HG03196 (cell line): ENCODE results near the gene BMP8B.

ENCODE experiments used
- ATAC-seq: cut with Tn5 transposase; IDR thresholded peaks from one replicate; pipeline ENCODE4 v1.9.1; 2021; ENCODE audit not compliant: unreplicated experiment

BMP8B gene

GRCh38 chr1:39727932-39728317, 60.7 kb downstream of the BMP8B start:
- no peak for ATAC-seq

DNA sequence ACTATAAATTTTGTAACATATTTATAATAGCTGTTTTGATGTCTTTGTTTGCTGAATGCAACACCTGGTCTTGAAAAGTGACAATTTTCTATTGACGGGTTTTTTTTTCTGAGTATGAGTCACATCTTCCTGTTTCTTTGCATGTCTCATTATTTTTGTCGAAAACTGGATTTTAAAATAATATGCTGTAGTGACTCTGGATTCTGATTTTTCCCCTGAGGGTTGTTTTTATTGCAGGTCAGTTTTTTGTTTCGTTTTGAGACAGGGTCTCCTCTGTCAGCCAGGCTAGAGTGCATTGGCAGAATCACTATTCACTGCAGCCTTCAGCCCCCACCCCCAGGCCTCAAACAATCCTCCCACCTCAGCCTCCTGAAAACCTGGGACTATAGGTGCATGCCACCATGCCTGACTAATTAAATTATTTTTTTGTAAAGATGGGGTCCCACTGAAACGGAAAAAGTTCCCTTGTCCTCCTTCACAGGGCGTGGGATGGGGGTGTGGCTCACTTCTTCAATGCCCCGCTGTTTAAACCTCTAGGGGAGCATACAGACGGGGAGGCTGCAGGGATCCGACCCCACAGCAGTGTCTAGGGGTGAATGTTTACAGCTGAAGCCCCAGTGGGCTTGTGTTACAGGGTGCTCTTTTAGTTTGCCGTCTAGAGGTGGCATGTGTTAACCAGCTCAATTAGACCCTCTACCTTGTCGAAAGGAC, 61.3 kb downstream of the BMP8B start:
- ATAC-seq: no peak

GRCh38 chr1:39726600-39726999, 62.1 kb downstream of the BMP8B start:
- ATAC-seq: no peak

GRCh38 chr1:39722495-39722894, 66.2 kb downstream of the BMP8B start:
- no peak for ATAC-seq

DNA sequence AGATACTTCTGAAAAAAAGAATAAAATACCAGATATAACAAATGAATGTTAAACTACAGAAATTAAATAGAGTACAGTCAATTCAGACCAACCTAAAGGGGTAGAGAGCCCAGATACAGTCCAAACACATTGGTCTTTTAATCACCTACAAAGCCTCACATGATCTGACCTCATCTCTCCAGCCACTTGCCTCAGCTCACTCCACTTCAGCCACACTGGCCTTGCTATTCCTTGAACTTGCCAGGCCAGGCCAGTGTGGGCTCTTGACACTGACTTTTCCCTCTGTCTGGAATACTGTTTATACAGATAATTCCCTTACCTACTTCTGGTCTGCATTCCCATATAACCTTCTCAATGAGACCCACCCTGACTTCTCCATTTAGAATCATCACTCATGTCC, 67.0 kb downstream of the BMP8B start:
- ATAC-seq: no peak

- ATAC-seq: no peak
Observed at GRCh38 chr1:39720094-39720999, 68.3 kb downstream of the BMP8B start.

GRCh38 chr1:39717809-39718208, 70.9 kb downstream of the BMP8B start:
- ATAC-seq: no peak

- no peak for ATAC-seq
Observed at GRCh38 chr1:39713557-39713956, 75.1 kb downstream of the BMP8B start.

GRCh38 chr1:39711966-39712340, 76.7 kb downstream of the BMP8B start:
- ATAC-seq: no peak

DNA sequence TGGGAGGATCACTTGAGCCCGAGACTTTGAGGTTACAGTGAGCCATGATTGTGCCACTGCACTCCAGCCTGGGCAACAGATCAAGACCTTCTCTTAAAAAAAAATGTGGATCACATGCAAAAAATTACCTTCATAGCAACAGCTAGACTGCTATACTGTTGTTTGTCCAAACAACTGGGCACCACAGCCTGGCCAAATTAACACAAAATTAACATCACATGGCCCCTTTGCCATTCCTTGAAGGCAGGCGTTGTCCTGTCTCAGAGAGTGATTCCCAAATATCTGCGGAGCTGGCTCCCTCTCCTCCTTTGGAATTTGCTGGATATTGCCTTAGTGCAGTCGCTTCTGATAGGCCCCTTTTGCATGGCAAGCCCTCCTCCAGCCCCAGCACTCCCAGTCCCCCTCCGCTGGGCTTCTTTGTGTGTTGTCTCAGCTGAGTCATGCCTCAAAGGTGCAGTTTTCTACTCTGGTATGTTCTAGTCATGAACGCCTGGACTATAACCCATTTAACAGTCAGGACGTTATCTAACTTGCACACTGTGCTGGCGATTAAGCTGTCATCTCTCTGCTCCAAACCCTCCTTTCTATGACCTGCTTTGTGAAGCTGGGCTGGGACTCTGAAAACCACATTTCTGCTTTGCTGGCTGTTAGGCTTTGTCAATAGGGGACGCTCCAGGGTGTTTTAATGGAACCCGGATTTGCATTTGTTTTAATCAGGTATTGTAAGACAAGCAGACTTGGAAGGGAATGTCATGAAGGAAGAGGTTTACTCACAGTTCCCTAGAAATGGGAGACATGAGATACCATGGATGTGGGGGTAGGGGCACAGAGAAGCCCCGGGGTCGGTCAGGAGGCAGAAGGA, 77.3 kb downstream of the BMP8B start:
- ATAC-seq: no peak

- ATAC-seq: no peak
Observed at GRCh38 chr1:39707506-39707905, 81.2 kb downstream of the BMP8B start.
